ENCODE data around the gene ZNF367. TPM values are rescaled to one million over a fixed set of nuclear protein-coding genes. Genes with fewer than 3 reads are reported as not detected.

Gene ZNF367
- total and polyA plus RNA-seq, 4 donors = 0.36 to 18.1 (median 2.0) TPM

GRCh38 chr9:96435345-96435744 lies 17.2 kb upstream of the ZNF367 start:
- WGBS = 96% methylated on average over 4 of the region's 4 CpGs
- no peak overlapping the region for H3K27ac ChIP-seq (ENCODE audit: low read depth in 1 of 2, low read length in 2 of 2)
- H3K4me3 ChIP-seq (ENCODE audit: low read depth in 1 of 3, low read length in 3 of 3) = no peak overlapping the region
- no peak for DNase-seq (ENCODE audit: low spot score)
- no peaks in the 10 kb centered on the region for H3K4me1 ChIP-seq (ENCODE audit: control insufficient read depth in 4 of 4, insufficient read depth in 4 of 4, low read length in 3 of 4)
- peaks cover 0 to 4% (median 2%) of the 10 kb centered on the region in 4 donors for H3K9me3 ChIP-seq (ENCODE audit: control insufficient read depth in 4 of 4, low read length in 3 of 4)
- H3K27me3 ChIP-seq (ENCODE audit: control insufficient read depth in 4 of 4, insufficient read depth in 4 of 4, low read length in 3 of 4) = no peaks in the 10 kb centered on the region
- no peaks in the 10 kb centered on the region for H3K36me3 ChIP-seq (ENCODE audit: control insufficient read depth in 4 of 4, insufficient read depth in 3 of 4, low read depth in 1 of 4, low read length in 3 of 4)
- no peak overlapping the region for H3K9ac ChIP-seq (ENCODE audit: low read depth in 1 of 2, low read length in 2 of 2)
- TF ChIP-seq SP1 (IDR thresholded peaks at IDR 0.05) (no peak), TAF1 (conservative IDR thresholded peaks at IDR 0.05) (no peak), FOXA1 (IDR thresholded peaks at IDR 0.05) (no peak), RAD21 (IDR thresholded peaks at IDR 0.05) (no peak), RXRA (IDR thresholded peaks at IDR 0.05) (no peak), ZBTB33 (IDR thresholded peaks at IDR 0.05) (no peak), EGR1 (IDR thresholded peaks at IDR 0.05; ENCODE audit: low read depth in 2 of 2) (no peak), NR2F2 (IDR thresholded peaks at IDR 0.05) (no peak), GABPA (IDR thresholded peaks at IDR 0.05 in 1 of 2, conservative IDR thresholded peaks at IDR 0.05 in 1 of 2) (no peak), YY1 (IDR thresholded peaks at IDR 0.05) (no peak), FOXA2 (IDR thresholded peaks at IDR 0.05) (no peak), CTCF (IDR thresholded peaks at IDR 0.05; ENCODE audit: low read depth, low read length, missing input control) (no peak), HNF4A (conservative IDR thresholded peaks at IDR 0.05) (no peak), JUND (IDR thresholded peaks at IDR 0.05) (no peak), HNF4G (IDR thresholded peaks at IDR 0.05) (no peak)
- TF ChIP-seq, protein P1, sequence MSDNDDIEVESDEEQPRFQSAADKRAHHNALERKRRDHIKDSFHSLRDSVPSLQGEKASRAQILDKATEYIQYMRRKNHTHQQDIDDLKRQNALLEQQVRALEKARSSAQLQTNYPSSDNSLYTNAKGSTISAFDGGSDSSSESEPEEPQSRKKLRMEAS (IDR thresholded peaks at IDR 0.05) = no peak
- TF ChIP-seq, protein P2, sequence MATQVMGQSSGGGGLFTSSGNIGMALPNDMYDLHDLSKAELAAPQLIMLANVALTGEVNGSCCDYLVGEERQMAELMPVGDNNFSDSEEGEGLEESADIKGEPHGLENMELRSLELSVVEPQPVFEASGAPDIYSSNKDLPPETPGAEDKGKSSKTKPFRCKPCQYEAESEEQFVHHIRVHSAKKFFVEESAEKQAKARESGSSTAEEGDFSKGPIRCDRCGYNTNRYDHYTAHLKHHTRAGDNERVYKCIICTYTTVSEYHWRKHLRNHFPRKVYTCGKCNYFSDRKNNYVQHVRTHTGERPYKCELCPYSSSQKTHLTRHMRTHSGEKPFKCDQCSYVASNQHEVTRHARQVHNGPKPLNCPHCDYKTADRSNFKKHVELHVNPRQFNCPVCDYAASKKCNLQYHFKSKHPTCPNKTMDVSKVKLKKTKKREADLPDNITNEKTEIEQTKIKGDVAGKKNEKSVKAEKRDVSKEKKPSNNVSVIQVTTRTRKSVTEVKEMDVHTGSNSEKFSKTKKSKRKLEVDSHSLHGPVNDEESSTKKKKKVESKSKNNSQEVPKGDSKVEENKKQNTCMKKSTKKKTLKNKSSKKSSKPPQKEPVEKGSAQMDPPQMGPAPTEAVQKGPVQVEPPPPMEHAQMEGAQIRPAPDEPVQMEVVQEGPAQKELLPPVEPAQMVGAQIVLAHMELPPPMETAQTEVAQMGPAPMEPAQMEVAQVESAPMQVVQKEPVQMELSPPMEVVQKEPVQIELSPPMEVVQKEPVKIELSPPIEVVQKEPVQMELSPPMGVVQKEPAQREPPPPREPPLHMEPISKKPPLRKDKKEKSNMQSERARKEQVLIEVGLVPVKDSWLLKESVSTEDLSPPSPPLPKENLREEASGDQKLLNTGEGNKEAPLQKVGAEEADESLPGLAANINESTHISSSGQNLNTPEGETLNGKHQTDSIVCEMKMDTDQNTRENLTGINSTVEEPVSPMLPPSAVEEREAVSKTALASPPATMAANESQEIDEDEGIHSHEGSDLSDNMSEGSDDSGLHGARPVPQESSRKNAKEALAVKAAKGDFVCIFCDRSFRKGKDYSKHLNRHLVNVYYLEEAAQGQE (IDR thresholded peaks at IDR 0.05) = no peak
- TF ChIP-seq, protein P3, sequence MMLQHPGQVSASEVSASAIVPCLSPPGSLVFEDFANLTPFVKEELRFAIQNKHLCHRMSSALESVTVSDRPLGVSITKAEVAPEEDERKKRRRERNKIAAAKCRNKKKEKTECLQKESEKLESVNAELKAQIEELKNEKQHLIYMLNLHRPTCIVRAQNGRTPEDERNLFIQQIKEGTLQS (IDR thresholded peaks at IDR 0.05) = no peak
